ENCODE results near the gene LOXL3.

LOXL3 gene

GRCh38 chr2:74512744-74513604 is 40.8 kb downstream of the LOXL3 start:
- in situ Hi-C loops (cut with MboI; ENCODE audit: low sequenced_read_pairs): no loop called here

DNA sequence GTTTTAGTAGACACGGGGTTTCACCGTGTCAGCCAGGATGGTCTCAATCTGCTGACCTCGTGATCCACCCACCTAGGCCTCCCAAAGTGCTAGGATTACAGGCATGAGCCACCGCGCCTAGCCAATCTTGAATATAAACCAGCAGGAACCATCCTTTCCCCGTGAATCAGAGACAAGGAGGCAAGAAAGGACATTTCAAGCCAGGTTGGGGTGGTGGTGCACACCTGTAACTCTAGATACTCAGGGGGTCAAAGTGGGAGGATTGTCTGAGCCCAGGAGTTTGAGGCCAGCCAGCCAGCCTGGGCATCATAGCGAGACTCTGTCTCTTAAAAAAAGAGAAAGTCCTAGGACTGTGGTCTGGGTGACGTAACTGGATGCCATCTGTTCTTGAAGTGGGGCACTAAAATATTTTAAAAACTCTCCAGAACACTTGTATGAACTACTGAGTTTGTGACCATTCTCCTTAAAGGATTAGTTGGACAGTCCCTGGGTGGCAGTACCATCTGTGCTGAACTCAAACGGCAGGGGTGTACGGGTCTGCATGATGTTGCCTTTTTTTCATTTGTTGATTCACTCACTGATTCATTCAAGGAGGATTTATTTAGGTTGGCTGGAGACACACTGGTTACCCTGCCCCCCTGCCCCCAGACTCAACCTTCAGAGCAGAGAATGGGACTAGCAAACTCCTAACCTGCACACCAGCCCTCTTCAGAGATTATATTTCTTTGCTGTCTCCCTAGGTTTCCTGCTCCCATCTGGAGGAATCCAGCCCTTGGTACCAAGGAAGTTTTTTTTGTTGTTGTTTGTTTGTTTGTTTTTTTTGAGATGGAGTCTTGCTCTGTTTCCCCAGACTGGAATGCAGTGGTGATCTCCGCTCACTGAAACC is 42.4 kb downstream of the LOXL3 start:
- in situ Hi-C loops (cut with MboI; ENCODE audit: low sequenced_read_pairs): no loop called here

- in situ Hi-C loops (cut with MboI; ENCODE audit: low sequenced_read_pairs): no loop called here
These were observed 43.5 kb downstream of the LOXL3 start for GRCh38 chr2:74510272-74510671.

DNA sequence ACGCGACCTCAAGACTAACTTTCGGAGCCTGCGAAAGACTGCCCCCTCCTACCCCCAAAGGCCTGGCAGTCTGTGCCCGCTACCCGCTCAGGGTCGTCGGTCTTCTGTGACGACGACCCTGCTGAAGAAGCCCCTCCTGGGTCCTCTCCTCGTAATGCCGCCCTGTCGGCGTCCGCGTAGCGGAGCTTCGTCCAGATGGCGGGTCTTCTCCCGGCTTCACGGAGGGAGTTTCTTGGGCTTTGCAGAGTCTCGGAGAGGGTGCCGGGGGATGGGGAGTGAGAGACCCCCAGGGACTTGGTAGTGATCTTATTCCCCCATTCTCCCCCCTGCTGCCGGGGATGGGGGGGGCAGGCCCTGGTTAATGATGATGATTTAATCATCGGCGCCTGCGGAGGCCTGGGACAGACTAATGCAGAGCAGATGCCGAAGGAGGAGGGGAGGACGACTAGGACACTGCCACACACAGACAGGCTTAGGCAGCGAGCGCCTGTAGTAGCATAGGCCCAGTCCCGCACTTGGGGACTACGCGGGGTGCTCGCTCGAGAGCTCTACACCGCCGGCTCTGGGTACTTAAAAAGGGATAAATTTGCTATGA is 45.7 kb downstream of the LOXL3 start:
- in situ Hi-C loops (cut with MboI; ENCODE audit: low sequenced_read_pairs): no loop called here

DNA sequence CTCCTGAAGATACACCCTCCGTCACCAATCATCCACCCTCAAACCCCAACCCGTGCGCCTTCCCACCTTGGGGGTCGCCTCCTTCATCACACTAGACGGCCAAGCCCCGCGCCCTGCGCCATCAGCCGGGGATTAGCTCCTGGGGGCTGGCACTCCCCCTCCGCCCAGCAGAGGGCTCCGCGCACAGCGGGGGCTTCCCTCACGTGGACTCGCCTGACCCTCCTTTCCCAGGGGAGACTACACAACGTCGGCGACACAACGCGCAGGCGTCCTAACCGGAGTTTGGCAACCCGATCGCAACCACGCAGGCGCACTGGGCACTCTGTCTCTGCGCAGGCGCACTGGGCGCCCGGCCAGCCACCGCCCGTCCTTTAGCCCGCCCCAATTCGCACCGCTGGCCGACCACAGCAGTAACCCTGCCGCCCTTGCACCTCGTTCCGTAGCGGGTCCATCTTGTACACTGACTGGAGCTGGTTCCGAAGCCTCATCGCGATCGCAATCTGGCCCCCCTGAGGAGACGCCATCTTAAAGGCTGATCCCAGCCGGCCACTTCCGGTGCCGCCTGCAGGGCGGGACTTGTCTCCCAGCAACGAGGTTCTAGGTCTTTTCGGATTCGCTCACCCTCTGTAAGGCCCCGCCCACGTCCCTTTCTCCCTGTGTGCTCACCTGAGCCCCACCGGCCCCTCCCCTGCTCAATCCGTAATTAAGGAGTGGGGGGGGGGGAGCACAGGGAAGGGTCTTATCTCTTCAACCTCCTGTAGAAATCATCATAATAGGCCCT is 46.4 kb downstream of the LOXL3 start, which contains the start of gene PCGF1:
PCGF1 (minus strand) TSS at position 551 of the 781 bp plus-strand sequence; CDS start at position 524, 27 bp downstream.
- in situ Hi-C loops (cut with MboI; ENCODE audit: low sequenced_read_pairs): no loop called here

GRCh38 chr2:74505448-74506246 is 48.1 kb downstream of the LOXL3 start:
- in situ Hi-C loops (cut with MboI; ENCODE audit: low sequenced_read_pairs): no loop called here

GRCh38 chr2:74504591-74504990 is 49.2 kb downstream of the LOXL3 start:
- in situ Hi-C loops (cut with MboI; ENCODE audit: low sequenced_read_pairs): no loop called here

DNA sequence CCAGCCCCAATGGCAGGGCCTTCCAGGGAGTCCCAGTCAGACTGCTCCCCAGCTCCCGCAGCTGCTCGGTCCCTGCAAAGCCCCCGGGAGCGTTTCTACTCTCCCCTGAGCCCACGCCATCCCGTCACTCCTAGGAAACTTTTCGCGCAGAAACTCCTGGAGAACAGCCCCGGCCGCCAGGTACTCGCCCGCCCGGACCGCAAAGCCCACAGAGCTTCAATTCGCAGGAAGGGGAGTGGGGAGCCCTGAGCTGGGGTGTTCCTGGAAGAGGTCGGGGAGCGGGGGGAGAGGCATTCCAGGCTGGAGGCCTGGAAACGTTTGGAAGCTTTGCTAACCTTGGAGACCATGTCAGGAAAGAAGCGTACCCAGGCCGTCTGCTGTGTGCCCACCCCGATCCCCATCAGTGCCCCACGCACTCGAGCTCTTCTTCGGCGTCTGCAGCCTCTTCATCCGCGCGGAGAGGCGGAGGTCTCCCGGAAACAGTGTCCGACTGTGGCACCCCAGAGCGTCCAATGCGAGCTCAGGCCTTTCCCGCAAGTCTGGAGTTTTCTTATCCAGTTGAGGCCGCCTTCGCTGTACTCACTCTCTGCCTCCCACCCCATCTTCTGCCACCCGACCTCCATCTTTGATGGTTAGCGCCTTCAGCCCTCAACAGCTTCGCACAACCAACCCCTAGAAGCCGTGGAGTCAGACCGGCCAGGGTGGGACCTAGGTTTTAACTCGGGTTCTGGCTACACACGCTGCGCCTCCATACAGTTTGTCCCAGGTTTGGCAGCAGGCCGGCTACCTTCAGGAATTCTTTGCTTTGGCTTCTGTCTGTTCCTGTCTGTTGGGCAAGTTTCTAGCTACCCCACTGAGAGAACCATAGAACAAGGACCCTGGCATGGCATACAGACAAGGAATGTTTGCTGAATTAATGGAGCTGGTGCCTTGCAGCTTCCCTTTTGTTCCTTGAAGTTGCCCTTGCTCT is 50.0 kb downstream of the LOXL3 start:
- in situ Hi-C loops (cut with MboI; ENCODE audit: low sequenced_read_pairs): no loop called here

GRCh38 chr2:74502720-74503505 is 50.8 kb downstream of the LOXL3 start:
- in situ Hi-C loops (cut with MboI; ENCODE audit: low sequenced_read_pairs): no loop called here

DNA sequence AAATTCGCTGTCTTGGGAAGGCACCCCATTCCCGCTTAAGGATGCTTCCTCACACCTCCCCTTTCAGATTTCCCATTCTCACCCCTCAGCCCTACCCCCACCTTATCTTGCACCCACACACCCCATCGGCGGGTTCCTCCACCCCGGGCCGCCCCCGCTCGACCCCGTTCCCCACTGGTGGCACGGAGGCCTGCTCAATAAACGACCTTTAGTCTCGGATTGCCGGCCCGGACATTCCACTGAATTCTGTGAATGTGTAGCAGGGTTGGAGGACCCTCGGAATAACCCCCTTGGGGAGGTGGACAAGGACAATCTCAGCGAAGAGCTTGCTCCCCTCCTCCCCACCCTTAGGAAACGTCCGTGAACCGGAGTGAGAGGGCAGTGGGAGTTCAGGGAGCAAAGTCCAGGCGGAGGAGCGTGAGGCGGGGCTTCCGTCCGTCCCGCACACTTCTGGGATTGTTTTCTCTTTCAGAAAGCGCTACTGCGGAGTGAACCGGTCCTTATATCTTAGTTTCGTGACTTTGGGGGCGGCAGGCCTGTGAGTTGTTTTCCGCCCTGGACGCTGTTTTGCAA is 51.5 kb downstream of the LOXL3 start:
- in situ Hi-C loops (cut with MboI; ENCODE audit: low sequenced_read_pairs): no loop called here

DNA sequence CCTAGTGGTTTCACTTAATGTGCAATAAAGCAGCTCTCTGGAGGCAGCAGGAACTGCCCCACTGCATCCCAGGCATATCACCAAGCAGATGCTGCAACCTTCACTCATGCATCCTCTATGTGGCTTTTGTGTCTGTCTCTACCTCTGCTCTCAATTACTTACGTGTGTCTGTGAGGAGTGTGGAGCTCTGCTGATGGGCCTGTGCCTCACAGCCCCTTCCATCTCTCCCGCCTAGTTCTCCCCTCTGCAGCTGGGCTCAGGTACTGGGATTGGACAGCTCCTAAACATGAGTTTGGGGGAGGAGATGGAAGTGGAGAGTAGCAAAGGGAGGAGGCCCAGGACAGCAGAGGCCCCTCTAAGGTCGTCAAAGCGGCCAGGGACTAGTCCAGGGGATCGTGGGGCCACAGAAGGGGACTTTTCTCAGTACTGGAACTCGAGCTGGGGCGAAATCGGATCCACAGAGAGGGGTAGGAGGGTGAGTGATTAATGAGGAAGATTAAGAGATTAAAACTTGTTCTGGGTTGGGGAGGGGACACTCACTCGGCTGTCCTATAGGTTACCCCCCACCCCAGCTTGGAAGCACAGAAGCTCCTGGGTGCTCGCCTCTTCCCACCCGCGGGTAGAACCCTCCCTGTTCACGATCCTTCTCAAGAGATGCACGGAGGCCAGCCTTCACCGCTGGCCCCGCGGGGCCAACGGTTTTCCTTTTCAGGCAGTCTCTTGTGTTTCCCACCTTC is 52.2 kb downstream of the LOXL3 start:
- in situ Hi-C loops (cut with MboI; ENCODE audit: low sequenced_read_pairs): no loop called here

DNA sequence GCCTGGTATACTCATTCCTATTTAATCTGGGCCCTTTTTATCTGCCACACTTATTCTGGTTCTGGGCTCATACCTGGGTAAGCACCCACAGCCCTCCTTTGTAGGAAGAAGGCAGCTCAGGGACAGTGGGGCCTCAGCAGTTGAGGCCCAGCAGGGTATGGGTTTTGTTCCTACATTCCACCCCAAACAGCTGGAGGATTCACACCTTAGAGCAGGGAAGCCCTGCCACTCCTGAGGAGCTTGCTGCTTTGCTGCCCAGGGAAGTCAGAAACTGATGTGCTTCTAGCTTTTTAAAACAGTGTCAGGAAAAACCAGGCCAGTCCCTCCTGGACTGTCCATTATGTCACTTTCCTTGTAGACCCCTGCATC is 53.2 kb downstream of the LOXL3 start:
- in situ Hi-C loops (cut with MboI; ENCODE audit: low sequenced_read_pairs): no loop called here

GRCh38 chr2:74499940-74500577 is 53.7 kb downstream of the LOXL3 start:
- in situ Hi-C loops (cut with MboI; ENCODE audit: low sequenced_read_pairs): loop anchor here (25.0 kb wide), 1 partner anchor 87 kb away; no protein-coding TSS in a partner anchor

GRCh38 chr2:74499267-74499939 is 54.3 kb downstream of the LOXL3 start, which contains the start of gene LBX2:
TSS of gene LBX2 (minus strand) at chr2:74499603. CDS start at chr2:74499537, 66 bp downstream.
- in situ Hi-C loops (cut with MboI; ENCODE audit: low sequenced_read_pairs): loop anchor here (25.0 kb wide), 1 partner anchor 88 kb away; no protein-coding TSS in a partner anchor

- in situ Hi-C loops (cut with MboI; ENCODE audit: low sequenced_read_pairs): loop anchor here (25.0 kb wide), 1 partner anchor 89 kb away; no protein-coding TSS in a partner anchor
These were observed 55.1 kb downstream of the LOXL3 start for GRCh38 chr2:74498500-74499266.

Data from HL-60/S4 treated with phorbol 12-myristate 13-acetate at 8.2 ng/mL for 4 days and 3 days (cell line).